ENCODE data around the gene ITM2C.

ITM2C gene

DNA sequence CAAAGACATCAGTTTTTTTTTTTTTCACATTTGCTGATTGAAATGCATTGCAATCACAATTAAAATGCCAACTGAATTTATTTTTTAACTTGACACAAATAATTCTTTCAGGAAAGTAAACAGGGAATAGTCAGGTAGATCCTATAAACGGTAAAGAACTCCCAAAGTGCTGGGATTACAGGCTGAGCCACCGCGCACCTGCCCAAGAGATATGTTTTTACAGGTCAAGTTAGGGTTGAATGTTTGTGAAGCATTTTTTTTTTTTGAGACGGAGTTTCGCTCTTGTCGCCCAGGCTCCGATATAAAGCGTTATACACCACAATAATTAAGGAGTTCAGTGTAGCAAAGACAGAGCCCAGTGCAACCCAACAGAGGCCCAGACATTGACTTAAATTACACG, 15.1 kb downstream of the ITM2C start:
- no peak for DNase-seq (ENCODE audit: low read depth)
- TF ChIP-seq, protein P1, sequence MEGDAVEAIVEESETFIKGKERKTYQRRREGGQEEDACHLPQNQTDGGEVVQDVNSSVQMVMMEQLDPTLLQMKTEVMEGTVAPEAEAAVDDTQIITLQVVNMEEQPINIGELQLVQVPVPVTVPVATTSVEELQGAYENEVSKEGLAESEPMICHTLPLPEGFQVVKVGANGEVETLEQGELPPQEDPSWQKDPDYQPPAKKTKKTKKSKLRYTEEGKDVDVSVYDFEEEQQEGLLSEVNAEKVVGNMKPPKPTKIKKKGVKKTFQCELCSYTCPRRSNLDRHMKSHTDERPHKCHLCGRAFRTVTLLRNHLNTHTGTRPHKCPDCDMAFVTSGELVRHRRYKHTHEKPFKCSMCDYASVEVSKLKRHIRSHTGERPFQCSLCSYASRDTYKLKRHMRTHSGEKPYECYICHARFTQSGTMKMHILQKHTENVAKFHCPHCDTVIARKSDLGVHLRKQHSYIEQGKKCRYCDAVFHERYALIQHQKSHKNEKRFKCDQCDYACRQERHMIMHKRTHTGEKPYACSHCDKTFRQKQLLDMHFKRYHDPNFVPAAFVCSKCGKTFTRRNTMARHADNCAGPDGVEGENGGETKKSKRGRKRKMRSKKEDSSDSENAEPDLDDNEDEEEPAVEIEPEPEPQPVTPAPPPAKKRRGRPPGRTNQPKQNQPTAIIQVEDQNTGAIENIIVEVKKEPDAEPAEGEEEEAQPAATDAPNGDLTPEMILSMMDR (IDR thresholded peaks at IDR 0.05; ENCODE audit: control insufficient read depth, insufficient read depth, low read depth, low read length, missing control alignments) = no peak
- no peak overlapping the region for H3K4me3 ChIP-seq (ENCODE audit: control insufficient read depth, low read depth, low read length)

- DNase-seq (ENCODE audit: low read depth) = no peak
- TF ChIP-seq, protein P1 (IDR thresholded peaks at IDR 0.05; ENCODE audit: control insufficient read depth, insufficient read depth, low read depth, low read length, missing control alignments) = no peak
Measured at GRCh38 chr2:230881840-230882239, 17.1 kb downstream of the ITM2C start.

DNA sequence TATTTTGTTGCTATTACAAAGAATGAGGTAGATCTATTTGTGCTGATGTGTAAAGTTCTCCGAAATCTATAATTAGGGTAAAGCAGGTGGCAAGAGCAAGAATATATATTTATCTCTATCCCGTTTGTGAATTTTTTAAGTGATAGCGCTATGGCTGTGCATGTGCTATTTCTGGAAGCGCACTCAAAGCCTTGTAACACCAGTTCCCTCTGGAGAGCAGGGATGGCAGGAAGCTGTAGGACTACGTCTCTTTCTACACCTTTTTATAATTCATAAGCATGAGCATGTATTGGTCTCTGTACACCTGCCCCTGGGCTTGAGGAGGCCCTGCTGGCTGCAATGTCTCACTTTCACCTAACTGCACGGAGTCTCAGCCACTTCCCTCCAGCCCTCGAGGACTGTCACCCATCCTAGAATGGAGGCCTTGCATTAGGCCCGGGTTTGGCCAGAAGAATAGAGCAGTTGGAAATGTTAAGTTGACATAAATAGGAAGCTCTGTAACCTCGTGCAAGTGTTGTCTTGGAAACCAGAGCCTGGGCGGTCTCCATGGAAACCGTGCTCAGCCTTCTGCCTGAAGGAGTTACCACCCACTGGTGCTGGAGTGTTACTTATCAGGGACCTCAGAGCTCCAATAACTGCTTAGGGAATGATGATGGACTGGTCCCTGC, 20.9 kb downstream of the ITM2C start:
- H3K4me3 ChIP-seq (ENCODE audit: control insufficient read depth, low read depth, low read length) = no peak overlapping the region
- no peak for DNase-seq (ENCODE audit: low read depth)
- TF ChIP-seq, protein P1 (IDR thresholded peaks at IDR 0.05; ENCODE audit: control insufficient read depth, insufficient read depth, low read depth, low read length, missing control alignments) = no peak

More at GRCh38 chr2:230881840-230882239, 17.1 kb downstream of the ITM2C start:
- H3K4me3 ChIP-seq (ENCODE audit: control insufficient read depth, low read depth, low read length) = no peak overlapping the region

DNA sequence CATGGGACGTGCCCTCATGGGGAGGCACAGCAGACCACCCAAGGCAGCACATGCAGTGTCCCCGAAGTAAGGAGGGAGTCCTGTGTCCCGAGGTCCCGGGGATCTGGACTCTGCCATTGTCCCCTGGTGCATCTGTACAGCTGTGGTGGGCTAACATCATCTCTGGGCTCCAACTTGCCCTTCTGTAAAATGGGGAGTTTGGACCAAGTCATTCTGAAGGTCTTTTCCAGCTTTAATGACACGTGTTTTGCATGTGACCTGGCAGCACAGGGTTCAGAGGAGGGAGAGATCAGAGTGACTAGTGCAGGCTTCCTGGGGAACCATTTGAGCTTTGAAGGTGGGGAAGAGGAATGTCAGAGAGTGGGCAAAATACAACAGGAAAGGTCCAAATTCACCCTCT, 21.5 kb downstream of the ITM2C start:
- no peak overlapping the region for H3K4me3 ChIP-seq (ENCODE audit: control insufficient read depth, low read depth, low read length)
- TF ChIP-seq, protein P1 (IDR thresholded peaks at IDR 0.05; ENCODE audit: control insufficient read depth, insufficient read depth, low read depth, low read length, missing control alignments) = no peak
- DNase-seq (ENCODE audit: low read depth) = no peak

DNA sequence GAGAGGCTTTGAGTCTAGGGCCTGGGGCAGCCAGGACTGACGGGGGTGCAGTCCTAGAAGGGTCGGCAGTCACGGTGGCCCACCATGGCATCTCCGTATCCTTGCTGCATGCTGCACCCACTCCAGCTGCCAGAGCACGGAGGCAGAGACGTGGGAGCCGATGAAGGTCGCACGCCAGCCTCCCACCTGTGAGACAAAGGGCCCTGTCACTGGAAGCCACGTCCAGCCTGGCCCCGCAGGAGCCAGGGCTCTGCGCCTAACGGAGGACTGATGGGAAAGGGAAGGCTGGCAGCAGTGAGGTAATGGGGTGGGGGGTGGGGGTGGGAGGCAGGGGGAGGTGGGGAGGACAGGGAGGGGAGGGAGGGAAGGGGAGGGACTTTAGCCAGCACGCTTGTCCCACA, 21.9 kb downstream of the ITM2C start:
- TF ChIP-seq, protein P1 (IDR thresholded peaks at IDR 0.05; ENCODE audit: control insufficient read depth, insufficient read depth, low read depth, low read length, missing control alignments) = no peak
- no peak for DNase-seq (ENCODE audit: low read depth)
- H3K4me3 ChIP-seq (ENCODE audit: control insufficient read depth, low read depth, low read length) = no peak overlapping the region

GRCh38 chr2:230887342-230887741, 22.6 kb downstream of the ITM2C start:
- TF ChIP-seq, protein P1 (IDR thresholded peaks at IDR 0.05; ENCODE audit: control insufficient read depth, insufficient read depth, low read depth, low read length, missing control alignments) = no peak
- no peak overlapping the region for H3K4me3 ChIP-seq (ENCODE audit: control insufficient read depth, low read depth, low read length)
- no peak for DNase-seq (ENCODE audit: low read depth)
